Measurements from ENCODE around the gene SHROOM3.

The SHROOM3 gene

GRCh38 chr4:76781698-76782595, 346.9 kb downstream of the SHROOM3 start:
- DNase-seq (ENCODE audit: low spot score): peak; percentile 49
- TF ChIP-seq, protein P1, sequence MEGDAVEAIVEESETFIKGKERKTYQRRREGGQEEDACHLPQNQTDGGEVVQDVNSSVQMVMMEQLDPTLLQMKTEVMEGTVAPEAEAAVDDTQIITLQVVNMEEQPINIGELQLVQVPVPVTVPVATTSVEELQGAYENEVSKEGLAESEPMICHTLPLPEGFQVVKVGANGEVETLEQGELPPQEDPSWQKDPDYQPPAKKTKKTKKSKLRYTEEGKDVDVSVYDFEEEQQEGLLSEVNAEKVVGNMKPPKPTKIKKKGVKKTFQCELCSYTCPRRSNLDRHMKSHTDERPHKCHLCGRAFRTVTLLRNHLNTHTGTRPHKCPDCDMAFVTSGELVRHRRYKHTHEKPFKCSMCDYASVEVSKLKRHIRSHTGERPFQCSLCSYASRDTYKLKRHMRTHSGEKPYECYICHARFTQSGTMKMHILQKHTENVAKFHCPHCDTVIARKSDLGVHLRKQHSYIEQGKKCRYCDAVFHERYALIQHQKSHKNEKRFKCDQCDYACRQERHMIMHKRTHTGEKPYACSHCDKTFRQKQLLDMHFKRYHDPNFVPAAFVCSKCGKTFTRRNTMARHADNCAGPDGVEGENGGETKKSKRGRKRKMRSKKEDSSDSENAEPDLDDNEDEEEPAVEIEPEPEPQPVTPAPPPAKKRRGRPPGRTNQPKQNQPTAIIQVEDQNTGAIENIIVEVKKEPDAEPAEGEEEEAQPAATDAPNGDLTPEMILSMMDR (IDR thresholded peaks at IDR 0.05; ENCODE audit: borderline replicate concordance, control extremely low read depth, extremely low read depth, insufficient read depth, missing control alignments): no peak
- in situ Hi-C loops (cut with MboI; ENCODE audit: low sequenced_read_pairs, unreplicated experiment): no loop called here

GRCh38 chr4:76782837-76783236, 347.8 kb downstream of the SHROOM3 start:
- in situ Hi-C loops (cut with MboI; ENCODE audit: low sequenced_read_pairs, unreplicated experiment): no loop called here
- TF ChIP-seq, protein P1 (IDR thresholded peaks at IDR 0.05; ENCODE audit: borderline replicate concordance, control extremely low read depth, extremely low read depth, insufficient read depth, missing control alignments): no peak
- DNase-seq (ENCODE audit: low spot score): no peak

DNA sequence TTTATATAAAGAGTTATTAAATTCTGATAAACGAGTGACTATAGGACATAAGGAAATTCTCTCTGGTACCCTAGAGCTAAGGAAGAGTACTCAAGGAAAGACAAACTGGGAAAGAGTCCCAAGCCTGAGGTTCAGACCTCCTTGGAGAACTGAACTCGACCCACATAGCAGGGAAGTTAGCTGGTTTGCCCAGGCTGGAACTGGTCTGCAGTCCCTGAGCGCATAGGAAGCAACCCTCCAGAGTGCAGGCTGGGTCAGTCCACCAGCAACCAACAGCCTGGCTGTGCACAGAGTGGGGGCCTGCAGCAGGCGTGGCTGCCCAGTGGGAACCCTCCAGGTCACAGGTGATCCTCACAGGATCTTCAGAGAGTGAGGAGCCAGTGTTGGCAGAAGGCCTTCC, 348.8 kb downstream of the SHROOM3 start:
- TF ChIP-seq, protein P1 (IDR thresholded peaks at IDR 0.05; ENCODE audit: borderline replicate concordance, control extremely low read depth, extremely low read depth, insufficient read depth, missing control alignments): no peak
- DNase-seq (ENCODE audit: low spot score): no peak
- in situ Hi-C loops (cut with MboI; ENCODE audit: low sequenced_read_pairs, unreplicated experiment): no loop called here

DNA sequence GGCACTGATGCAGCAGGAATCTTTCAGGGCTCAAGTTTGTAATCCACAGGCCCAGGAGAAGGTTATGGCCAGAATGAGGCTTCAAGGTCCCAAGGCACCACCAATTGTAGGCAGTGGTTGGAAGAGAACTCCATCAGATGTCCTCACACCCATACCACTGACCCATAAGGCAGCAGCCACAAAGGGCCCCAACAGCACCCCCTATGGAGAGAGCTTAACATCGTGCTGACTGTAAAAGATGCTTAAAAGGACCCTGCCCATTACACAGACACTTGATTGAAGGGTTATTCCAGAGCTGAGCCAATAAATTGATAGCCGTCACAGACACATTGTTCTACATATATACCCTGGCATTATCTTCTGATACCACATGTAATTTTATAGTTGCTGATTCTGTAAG, 349.2 kb downstream of the SHROOM3 start:
- DNase-seq (ENCODE audit: low spot score): no peak
- in situ Hi-C loops (cut with MboI; ENCODE audit: low sequenced_read_pairs, unreplicated experiment): no loop called here
- TF ChIP-seq, protein P1 (IDR thresholded peaks at IDR 0.05; ENCODE audit: borderline replicate concordance, control extremely low read depth, extremely low read depth, insufficient read depth, missing control alignments): no peak

DNA sequence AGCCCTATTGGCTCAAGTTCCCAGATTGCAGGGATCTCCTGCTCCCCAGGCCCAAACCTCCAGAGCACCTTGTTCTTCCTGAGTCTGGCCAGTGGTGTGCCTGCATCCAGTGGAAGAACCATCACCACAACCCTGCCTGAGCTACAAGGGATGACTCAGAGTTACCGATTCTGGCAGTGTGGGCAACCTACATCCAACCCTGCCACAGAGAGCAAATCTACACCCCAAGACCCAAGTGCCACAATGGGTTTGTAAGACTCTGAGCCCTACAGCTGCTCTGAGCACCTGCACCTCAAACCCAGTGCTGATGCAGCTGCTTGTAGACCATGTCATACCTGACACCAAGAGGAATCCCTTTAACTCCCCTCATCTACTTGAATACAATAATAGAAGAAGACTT, 352.9 kb downstream of the SHROOM3 start:
- in situ Hi-C loops (cut with MboI; ENCODE audit: low sequenced_read_pairs, unreplicated experiment): no loop called here
- TF ChIP-seq, protein P1 (IDR thresholded peaks at IDR 0.05; ENCODE audit: borderline replicate concordance, control extremely low read depth, extremely low read depth, insufficient read depth, missing control alignments): no peak
- DNase-seq (ENCODE audit: low spot score): no peak

DNA sequence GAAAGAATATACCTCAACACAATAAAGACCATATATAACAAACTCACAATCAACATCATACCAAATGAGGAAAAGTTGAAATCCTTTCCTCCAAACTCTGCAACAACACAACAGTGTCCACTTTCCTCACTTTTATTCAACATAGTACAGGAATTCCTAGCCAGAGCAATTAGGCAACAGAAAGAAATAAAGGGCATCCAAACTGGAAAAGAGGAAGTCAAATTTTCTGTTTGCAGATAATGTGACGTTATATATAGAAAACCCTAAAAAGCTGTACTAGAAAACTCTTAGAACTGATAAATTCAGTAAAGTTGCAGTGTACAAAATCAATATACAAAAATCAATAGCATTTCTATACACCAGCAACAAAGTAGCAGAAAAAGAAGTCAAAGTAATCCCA, 355.3 kb downstream of the SHROOM3 start:
- TF ChIP-seq, protein P1 (IDR thresholded peaks at IDR 0.05; ENCODE audit: borderline replicate concordance, control extremely low read depth, extremely low read depth, insufficient read depth, missing control alignments): no peak
- DNase-seq (ENCODE audit: low spot score): no peak
- in situ Hi-C loops (cut with MboI; ENCODE audit: low sequenced_read_pairs, unreplicated experiment): no loop called here

Data from GM13976 (cell line).